ENCODE results near the gene P2RY6.

P2RY6 gene

DNA sequence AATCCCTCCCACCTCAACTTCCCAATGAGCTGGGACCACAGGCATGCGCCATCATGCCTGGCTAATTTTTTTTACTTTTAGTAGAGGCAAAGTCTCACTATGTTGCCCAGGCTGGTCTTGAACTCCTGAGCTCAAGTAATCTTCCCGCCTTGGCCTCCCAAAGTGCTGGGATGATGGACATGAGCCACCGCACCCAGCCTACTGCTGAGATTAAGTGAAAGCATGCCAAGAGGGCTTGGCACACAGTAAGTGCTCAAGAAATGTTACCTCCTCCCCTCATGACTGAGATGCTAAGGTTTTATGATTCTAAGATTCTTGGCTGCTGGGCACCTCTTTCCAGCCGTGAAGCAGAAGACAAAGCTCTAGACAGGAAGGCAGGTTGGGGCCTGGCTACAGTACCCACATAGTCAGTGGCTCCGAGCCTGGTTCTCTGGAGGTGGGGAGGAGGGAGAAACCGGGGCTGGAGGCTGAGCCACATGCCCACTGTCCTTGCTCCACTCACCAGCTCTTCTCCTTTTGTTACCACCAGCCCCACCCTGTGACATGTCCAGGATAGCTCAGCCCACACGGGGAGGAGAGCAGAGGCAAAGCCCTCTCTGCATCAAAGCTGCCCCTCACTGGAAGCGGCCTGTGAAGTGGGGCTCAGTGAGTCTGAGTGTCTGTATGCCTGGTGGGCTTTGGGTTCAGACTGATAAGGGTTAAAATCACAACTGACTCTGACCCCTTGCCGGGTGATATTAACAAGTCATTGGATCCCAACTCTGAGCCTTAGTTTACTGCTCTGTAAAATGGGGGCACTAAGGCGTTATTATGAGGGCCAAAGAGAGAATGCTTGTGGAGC, 48.8 kb downstream of the P2RY6 start:
- in situ Hi-C loops (cut with MboI; ENCODE audit: low pct_unique_long_range_greater_than_20kb, low sequenced_read_pairs, unreplicated experiment), result no loop called here
- DNase-seq (ENCODE audit: low spot score), result no peak
- TF ChIP-seq, protein P1, sequence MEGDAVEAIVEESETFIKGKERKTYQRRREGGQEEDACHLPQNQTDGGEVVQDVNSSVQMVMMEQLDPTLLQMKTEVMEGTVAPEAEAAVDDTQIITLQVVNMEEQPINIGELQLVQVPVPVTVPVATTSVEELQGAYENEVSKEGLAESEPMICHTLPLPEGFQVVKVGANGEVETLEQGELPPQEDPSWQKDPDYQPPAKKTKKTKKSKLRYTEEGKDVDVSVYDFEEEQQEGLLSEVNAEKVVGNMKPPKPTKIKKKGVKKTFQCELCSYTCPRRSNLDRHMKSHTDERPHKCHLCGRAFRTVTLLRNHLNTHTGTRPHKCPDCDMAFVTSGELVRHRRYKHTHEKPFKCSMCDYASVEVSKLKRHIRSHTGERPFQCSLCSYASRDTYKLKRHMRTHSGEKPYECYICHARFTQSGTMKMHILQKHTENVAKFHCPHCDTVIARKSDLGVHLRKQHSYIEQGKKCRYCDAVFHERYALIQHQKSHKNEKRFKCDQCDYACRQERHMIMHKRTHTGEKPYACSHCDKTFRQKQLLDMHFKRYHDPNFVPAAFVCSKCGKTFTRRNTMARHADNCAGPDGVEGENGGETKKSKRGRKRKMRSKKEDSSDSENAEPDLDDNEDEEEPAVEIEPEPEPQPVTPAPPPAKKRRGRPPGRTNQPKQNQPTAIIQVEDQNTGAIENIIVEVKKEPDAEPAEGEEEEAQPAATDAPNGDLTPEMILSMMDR (IDR thresholded peaks at IDR 0.05; ENCODE audit: extremely low read depth, insufficient read depth, missing control alignments), result no peak

DNA sequence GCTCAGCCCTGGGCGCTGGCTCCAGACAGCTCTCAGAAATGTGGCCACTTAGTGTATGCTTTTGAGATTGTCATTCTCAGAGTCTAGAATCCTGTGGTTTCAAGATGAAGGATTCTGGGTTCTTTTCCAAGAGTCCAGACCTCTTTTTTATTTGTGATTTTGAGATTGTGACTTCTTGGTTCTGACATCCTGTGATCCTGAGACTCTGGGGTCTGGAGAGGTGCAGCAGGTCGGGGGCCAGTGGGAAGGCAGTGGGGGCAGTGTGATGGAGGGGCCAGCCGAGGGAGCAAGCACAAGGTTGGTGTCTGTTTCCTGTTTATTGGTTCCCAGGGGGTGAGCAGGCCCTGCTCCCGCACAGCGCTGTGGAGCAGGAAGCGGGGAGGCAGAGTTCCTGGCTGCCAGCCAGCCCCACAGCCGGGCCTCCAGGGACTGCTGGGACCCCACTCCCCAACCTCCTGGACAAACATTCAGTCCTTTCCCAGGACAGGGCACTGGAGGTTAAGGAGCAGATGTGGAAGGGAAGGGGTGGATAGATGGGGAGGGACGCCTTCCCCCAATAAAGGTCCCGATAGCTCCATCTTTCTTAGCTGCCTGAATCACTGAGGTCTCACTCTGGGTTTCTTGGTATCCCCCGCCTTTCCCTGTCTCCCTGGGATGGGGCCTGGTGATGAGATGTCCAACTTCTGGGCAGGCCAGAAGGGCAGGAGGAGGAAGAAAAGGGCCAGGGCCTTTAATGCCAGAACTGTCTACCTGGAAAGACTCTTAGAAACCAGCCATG, 49.7 kb downstream of the P2RY6 start:
- no peak for DNase-seq (ENCODE audit: low spot score)
- in situ Hi-C loops (cut with MboI; ENCODE audit: low pct_unique_long_range_greater_than_20kb, low sequenced_read_pairs, unreplicated experiment), result no loop called here
- TF ChIP-seq, protein P1 (IDR thresholded peaks at IDR 0.05; ENCODE audit: extremely low read depth, insufficient read depth, missing control alignments), result no peak

DNA sequence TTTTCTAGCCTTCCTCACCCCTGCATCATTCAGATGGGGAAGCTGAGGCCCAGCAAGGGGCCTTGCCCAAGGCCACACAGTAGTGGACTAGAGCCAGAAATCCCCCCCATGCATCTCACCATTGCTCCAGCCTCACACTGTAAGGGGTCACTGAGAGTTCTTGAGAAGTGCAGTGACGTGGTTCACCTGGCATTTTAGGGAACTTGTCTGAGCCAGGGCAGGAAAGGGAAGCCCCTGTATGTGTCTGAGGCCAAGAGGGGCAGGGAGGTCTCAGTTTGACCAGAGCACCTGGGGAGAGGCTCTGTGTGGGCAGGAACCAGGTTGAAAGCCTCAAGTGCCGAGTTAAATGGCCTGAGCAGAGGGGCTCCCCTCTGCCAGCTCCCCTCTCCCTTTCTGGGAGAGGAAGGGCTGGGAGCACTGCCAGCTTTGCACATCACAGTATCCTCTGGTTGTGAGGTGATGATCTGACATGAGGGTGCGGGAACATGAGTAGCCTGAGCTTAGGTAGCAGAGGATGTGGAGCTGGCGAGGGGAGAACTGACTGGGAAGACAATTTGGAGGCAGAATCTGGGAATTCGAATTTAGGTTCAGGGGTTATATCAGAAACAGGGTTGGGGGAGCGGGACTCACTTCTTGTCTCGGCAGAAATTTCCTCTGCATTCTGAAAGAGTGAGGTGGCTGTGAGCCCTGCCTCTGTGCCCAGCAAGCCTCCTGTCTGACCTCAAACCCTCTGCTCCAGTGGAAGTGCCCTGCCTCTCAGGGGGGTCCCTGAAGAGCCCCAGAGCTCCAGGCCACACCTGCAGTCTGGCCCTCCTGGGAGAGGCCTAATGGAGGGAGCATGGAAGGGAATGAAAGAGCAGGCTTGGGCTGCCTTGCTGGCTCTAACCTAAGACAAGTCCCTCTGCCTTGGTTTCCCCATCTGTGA, 50.5 kb downstream of the P2RY6 start:
- TF ChIP-seq, protein P1 (IDR thresholded peaks at IDR 0.05; ENCODE audit: extremely low read depth, insufficient read depth, missing control alignments), result no peak
- in situ Hi-C loops (cut with MboI; ENCODE audit: low pct_unique_long_range_greater_than_20kb, low sequenced_read_pairs, unreplicated experiment), result no loop called here
- no peak for DNase-seq (ENCODE audit: low spot score)

DNA sequence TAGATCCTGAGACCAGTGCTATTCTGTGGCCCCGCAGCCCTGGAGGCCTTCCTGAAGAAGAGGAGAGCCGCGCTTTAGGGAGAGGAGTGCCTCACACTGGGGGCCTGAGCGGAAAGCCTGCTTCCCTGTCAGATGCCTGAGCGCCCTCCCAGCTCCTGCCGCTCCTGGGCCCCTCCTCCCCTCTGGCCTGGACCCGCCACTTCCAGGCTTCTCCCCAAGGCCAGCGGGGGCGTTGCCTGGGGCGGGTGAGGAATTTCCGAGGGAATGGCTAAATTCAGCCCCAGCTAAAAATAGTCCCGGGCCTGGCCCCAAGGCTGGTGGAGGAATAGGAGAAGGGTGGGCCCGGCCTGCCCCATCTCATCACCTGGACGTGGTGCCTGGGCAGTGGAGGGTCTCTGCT, 51.3 kb downstream of the P2RY6 start:
- no peak for DNase-seq (ENCODE audit: low spot score)
- TF ChIP-seq, protein P1 (IDR thresholded peaks at IDR 0.05; ENCODE audit: extremely low read depth, insufficient read depth, missing control alignments), result no peak
- in situ Hi-C loops (cut with MboI; ENCODE audit: low pct_unique_long_range_greater_than_20kb, low sequenced_read_pairs, unreplicated experiment), result no loop called here

DNA sequence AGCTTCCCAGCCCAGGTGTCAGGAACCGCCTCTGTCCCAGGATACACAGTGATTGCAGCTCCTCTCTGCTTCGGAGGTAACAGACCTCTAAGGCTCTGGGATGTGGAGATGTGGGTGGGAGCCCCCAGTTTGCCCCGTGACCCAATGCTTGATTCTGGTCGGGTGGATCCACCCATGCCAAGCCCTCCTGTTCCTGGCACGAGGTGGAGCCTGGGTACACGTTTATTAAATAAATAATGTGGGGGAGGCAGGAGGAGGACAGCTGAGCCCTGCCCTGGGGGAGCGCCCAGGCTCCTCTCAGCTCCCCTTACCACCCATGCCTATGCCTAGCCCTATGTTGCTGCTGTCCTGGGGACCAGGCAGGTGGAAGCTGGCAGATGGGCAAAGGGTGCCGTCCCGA, 52.0 kb downstream of the P2RY6 start:
- in situ Hi-C loops (cut with MboI; ENCODE audit: low pct_unique_long_range_greater_than_20kb, low sequenced_read_pairs, unreplicated experiment), result no loop called here
- no peak for DNase-seq (ENCODE audit: low spot score)
- TF ChIP-seq, protein P1 (IDR thresholded peaks at IDR 0.05; ENCODE audit: extremely low read depth, insufficient read depth, missing control alignments), result no peak

GRCh38 chr11:73324665-73325035, 52.5 kb downstream of the P2RY6 start:
- in situ Hi-C loops (cut with MboI; ENCODE audit: low pct_unique_long_range_greater_than_20kb, low sequenced_read_pairs, unreplicated experiment), result no loop called here
- no peak for DNase-seq (ENCODE audit: low spot score)
- TF ChIP-seq, protein P1 (IDR thresholded peaks at IDR 0.05; ENCODE audit: extremely low read depth, insufficient read depth, missing control alignments), result no peak

All from GM13977 (cell line).